MCF 10A (cell line): ENCODE data around the gene ESRRB. TPM values are rescaled to one million over a fixed set of nuclear protein-coding genes. Genes with fewer than 3 reads are reported as not detected.

Experiments used
- Bru-seq: library from RNA; stranded (reverse); fragments of 400-500 nt; gene quantifications from one replicate; lab custom pipeline; 2021; lab: Mats Ljungman, UMichigan
- BruChase-seq, 2 experiments: library from RNA; stranded (reverse); fragments of 400-500 nt; gene quantifications; one replicate each; lab custom pipeline; 2021; lab: Mats Ljungman, UMichigan
- BruUV-seq: library from RNA; stranded (reverse); fragments of 400-500 nt; replicated peaks from 2 replicates; lab custom pipeline; 2021; lab: Mats Ljungman, UMichigan
- CTCF ChIA-PET: fragments of 300-600 bp; sonication (Branson Sonifier 250); formaldehyde crosslinking; extraction: SDS; loops from one replicate; lab custom pipeline; 2021; ENCODE audit warnings: antibody characterized with exemption, inconsistent platforms; lab: Yijun Ruan, JAX
- POLR2A ChIA-PET: fragments of 300-600, 350-650 bp; sonication (Branson Sonifier 250); formaldehyde crosslinking; extraction: SDS; loops from one replicate; lab custom pipeline; 2020; ENCODE audit warnings: antibody characterized with exemption, inconsistent platforms; lab: Yijun Ruan, JAX
- DNase-seq: peaks from one replicate; pipeline ENCODE4 v3.0.0-alpha.2; 2018; ENCODE audit not compliant: unreplicated experiment
- H3K27ac Mint-ChIP-seq: one replicate; pipeline ENCODE4 v1.8.0; 2022; ENCODE audit warnings: mild to moderate bottlenecking, low read depth, mixed read lengths; ENCODE audit not compliant: unreplicated experiment
- H3K27me3 Mint-ChIP-seq: one replicate; pipeline ENCODE4 v1.8.0; 2022; ENCODE audit warnings: mixed read lengths; ENCODE audit not compliant: insufficient read depth, unreplicated experiment
- H3K36me3 Mint-ChIP-seq: one replicate; pipeline ENCODE4 v1.8.0; 2022; ENCODE audit warnings: mild to moderate bottlenecking, moderate library complexity, mixed read lengths; ENCODE audit not compliant: insufficient read depth, unreplicated experiment
- H3K4me1 Mint-ChIP-seq: one replicate; pipeline ENCODE4 v1.8.0; 2022; ENCODE audit warnings: mixed read lengths; ENCODE audit not compliant: insufficient read depth, unreplicated experiment
- H3K4me3 Mint-ChIP-seq: one replicate; pipeline ENCODE4 v1.8.0; 2022; ENCODE audit warnings: mild to moderate bottlenecking, moderate library complexity, mixed read lengths; ENCODE audit not compliant: unreplicated experiment
- H3K9me3 Mint-ChIP-seq: one replicate; pipeline ENCODE4 v1.8.0; 2022; ENCODE audit warnings: mixed read lengths; ENCODE audit not compliant: unreplicated experiment
- intact Hi-C: fragments of 100-400 bp; cut with micrococcal nuclease; formaldehyde crosslinking; loops from 2 replicates; pipeline ENCODE4 v1.14.1; 2022
- long read RNA-seq: library from polyadenylated mRNA; stranded (forward); transcript quantifications from one replicate; pipeline ENCODE4 v2.0.0, GENCODE V29; 2022
- total RNA-seq: library from RNA; stranded (reverse); gene quantifications from 2 replicates; pipeline ENCODE4 v1.2.3, GENCODE V29; 2022
- TF ChIP-seq, protein P1 (sequence below): fragments of 200-600 bp; IDR thresholded peaks from one replicate; pipeline ENCODE4 v1.8.0; 2022; ENCODE audit warnings: antibody characterized with exemption, mild to moderate bottlenecking; ENCODE audit not compliant: unreplicated experiment

The ESRRB gene
- 0.22 and 0.23 TPM in 2 replicates for total RNA-seq
- percentile 31 among the genes with signal in this experiment for Bru-seq, nascent RNA
- percentile 48 among the genes with signal in this experiment for BruChase-seq, experiment 1, labeled RNA remaining after a 6-hour chase
- percentile 42 among the genes with signal in this experiment for BruChase-seq, experiment 2, labeled RNA remaining after a 2-hour chase
- long read RNA-seq = 0 reads

DNA sequence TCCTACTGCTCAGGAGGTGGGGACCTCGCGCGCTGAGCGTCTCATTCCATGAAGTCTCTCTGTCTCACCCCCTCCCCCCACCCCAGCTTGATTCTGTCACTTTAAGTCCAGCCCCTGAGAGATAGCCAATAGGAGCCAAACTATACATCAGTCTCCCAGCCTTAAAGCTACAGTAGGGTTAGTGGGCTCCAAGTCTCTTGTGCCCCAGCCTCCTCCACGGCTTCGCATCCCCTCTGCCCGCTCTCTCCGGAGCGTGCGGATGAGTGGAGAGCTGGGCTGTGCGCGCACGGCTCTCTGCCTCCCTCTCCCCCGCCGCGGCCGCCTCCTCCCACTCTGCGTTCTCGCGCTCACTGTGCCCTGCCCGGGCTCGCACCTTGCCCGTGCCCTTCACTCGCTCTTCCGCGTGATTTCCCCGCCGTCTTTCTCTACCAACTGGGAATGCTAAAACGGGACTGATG is at the start of gene ESRRB:
TSS of gene ESRRB (plus strand) at position 191 of the 458 bp plus-strand sequence. CDS start at position 456, 265 bp downstream.
- peak within 1 kb of the TSS; percentile 73 for H3K4me3 Mint-ChIP-seq
- ChIA-PET POLR2A (no interaction called here), CTCF (no interaction called here)
- H3K36me3 Mint-ChIP-seq = no peaks in the 10 kb centered on the region
- no peak for DNase-seq
- intact Hi-C loops = no loop called here
- no peak within 1 kb of the TSS for H3K27ac Mint-ChIP-seq
- BruUV-seq = no TSS peak
- peaks cover 66% of the 10 kb centered on the region for H3K27me3 Mint-ChIP-seq
- TF ChIP-seq, protein P1, sequence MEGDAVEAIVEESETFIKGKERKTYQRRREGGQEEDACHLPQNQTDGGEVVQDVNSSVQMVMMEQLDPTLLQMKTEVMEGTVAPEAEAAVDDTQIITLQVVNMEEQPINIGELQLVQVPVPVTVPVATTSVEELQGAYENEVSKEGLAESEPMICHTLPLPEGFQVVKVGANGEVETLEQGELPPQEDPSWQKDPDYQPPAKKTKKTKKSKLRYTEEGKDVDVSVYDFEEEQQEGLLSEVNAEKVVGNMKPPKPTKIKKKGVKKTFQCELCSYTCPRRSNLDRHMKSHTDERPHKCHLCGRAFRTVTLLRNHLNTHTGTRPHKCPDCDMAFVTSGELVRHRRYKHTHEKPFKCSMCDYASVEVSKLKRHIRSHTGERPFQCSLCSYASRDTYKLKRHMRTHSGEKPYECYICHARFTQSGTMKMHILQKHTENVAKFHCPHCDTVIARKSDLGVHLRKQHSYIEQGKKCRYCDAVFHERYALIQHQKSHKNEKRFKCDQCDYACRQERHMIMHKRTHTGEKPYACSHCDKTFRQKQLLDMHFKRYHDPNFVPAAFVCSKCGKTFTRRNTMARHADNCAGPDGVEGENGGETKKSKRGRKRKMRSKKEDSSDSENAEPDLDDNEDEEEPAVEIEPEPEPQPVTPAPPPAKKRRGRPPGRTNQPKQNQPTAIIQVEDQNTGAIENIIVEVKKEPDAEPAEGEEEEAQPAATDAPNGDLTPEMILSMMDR = no peak
- H3K4me1 Mint-ChIP-seq = no peaks in the 10 kb centered on the region
- no peaks in the 10 kb centered on the region for H3K9me3 Mint-ChIP-seq

DNA sequence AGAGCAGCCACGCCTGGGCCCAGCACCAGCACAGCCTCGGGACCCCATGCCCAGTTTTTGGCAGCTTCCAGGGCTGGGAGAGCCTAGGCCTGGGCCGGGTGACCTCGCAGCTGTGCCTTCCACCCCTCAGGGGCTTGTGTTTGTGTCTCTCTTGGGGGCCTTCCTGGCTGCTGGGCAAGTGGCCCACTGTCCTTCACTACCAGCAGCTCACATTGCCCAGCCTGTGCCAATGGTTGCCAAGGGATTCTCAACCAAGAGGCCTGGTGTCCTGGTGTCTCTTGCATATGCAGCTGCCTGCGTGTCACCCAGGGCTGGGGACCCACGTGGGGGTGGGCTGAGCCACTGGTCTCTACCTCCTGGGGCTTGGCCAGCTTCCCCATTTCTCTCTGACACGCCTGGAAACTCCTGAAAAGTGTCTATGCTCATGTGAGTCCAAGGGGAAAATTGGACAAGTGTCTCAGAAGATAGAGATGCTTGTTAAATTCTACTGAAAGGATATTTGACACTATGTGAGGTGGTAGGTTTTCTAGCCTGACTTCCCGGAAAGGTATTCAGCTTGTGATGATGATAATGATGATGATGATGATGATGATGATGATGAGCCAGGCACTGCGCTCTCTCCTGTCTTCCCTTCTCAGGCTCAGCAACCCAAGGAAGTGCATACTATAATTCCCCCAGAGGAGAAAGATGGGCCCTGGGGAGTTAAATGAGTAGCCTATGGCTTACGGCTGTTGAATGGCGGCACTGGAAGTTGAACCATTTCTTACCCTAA is 48.8 kb upstream of the ESRRB start:
- TF ChIP-seq, protein P1 = no peak
- ChIA-PET POLR2A (no interaction called here), CTCF (interaction anchor here (0.5 to 0.6 kb wide), 2 partner anchors 58 to 61 kb away, joined by 3 read pairs; no protein-coding TSS in a partner anchor)
- Mint-ChIP-seq H3K4me3 (no peak overlapping the region), H3K9me3 (no peaks in the 10 kb centered on the region), H3K27me3 (no peaks in the 10 kb centered on the region), H3K27ac (no peak overlapping the region), H3K4me1 (no peaks in the 10 kb centered on the region), H3K36me3 (no peaks in the 10 kb centered on the region)
- intact Hi-C loops = no loop called here
- no peak for DNase-seq
- no TSS peak for BruUV-seq

DNA sequence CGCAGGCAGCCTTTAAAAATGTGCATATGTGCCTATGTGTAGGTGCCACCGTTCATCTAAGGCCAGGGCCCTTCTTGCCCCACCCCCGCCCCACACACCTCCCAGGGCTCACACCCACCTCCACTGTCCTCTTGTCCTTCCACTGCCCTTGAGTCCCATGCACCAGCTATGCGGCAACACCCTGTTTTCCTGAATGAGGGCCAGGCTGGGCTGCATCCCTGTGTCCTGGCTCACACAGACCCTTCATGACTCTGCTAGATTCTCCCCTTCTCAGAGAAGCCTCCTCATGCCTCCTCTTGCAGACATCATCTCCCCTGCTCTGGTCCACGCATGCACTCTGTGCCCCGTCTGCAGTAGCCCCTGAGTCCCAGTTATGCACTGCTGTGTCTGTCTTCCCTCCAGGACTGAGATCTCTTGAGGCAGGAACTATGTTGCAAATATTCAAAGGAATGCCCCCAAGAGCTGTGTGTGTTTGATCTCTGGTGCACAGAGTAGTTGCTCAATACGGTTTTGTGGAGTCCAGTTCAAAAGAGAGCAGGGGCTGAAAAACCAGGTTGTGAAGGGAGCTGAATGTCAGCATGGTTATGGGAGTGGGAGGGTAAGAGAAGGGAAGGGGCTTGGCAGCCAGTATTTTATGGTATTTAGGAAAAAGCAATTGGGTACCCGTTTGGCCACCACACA is 47.3 kb upstream of the ESRRB start:
- H3K9me3 Mint-ChIP-seq = no peaks in the 10 kb centered on the region
- DNase-seq = no peak
- TF ChIP-seq, protein P1 = no peak
- no TSS peak for BruUV-seq
- POLR2A ChIA-PET = no interaction called here
- H3K27me3 Mint-ChIP-seq = no peaks in the 10 kb centered on the region
- intact Hi-C loops = no loop called here
- H3K36me3 Mint-ChIP-seq = no peaks in the 10 kb centered on the region
- CTCF ChIA-PET = no interaction called here
- H3K4me1 Mint-ChIP-seq = no peaks in the 10 kb centered on the region
- no peak overlapping the region for H3K4me3 Mint-ChIP-seq
- H3K27ac Mint-ChIP-seq = no peak overlapping the region
